ENCODE measurements around the gene HECTD4. TPM values are rescaled to one million over a fixed set of nuclear protein-coding genes. Genes with fewer than 3 reads are reported as not detected.

The HECTD4 gene
- total RNA-seq, 1 experiment from 2014 or later, result 54.5 TPM

DNA sequence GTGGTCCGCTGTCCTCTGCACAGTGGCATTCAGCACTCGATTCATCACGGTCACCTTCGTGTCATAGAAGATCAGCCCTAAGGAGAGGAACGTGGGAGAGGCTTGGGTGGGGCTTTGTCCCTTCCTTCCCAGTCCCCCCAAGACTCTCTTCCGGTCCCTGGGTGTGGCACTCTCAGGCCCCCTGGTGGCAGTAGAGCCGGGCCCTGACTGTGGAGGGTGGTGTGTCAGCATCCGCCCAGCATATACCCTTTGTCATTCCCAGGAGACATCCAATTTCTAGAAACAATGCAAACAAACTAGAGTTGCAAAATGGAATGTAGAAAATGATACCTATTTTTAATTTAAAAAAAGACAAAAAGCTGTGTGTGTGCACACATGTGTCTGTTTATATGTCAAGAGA, 211.9 kb downstream of the HECTD4 start:
- H3K9me3 Mint-ChIP-seq (ENCODE audit: unreplicated experiment), result no peaks in the 10 kb centered on the region
- no TSS peak for BruUV-seq (replicated peaks)
- ChIA-PET POLR2A (no interaction called here), CTCF (no interaction called here)
- peak overlapping the region; percentile 68 for H3K27ac Mint-ChIP-seq (ENCODE audit: unreplicated experiment)
- Histone ChIP-seq H3K4me1 (no peaks in the 10 kb centered on the region), H3K36me3 (ENCODE audit: control insufficient read depth, insufficient read depth, low read length) (0 out of 2 replicates have a peak, but pooled peaks cover 2% of the 10 kb centered on the region), H3K9me3 (no peaks in the 10 kb centered on the region), H3K27me3 (replicated peaks; ENCODE audit: control insufficient read depth, insufficient read depth, low read length) (no peaks in the 10 kb centered on the region), H3K4me3 (ENCODE audit: low read depth, low read length) (no peak overlapping the region)
- DNase-seq, result peak; percentile 26 to 54
- no peak overlapping the region for H3K4me3 Mint-ChIP-seq (ENCODE audit: unreplicated experiment)
- H3K4me1 Mint-ChIP-seq (ENCODE audit: low read depth, unreplicated experiment), result no peaks in the 10 kb centered on the region
- H3K27me3 Mint-ChIP-seq (ENCODE audit: insufficient read depth, unreplicated experiment), result no peaks in the 10 kb centered on the region
- TF ChIP-seq, protein P1, sequence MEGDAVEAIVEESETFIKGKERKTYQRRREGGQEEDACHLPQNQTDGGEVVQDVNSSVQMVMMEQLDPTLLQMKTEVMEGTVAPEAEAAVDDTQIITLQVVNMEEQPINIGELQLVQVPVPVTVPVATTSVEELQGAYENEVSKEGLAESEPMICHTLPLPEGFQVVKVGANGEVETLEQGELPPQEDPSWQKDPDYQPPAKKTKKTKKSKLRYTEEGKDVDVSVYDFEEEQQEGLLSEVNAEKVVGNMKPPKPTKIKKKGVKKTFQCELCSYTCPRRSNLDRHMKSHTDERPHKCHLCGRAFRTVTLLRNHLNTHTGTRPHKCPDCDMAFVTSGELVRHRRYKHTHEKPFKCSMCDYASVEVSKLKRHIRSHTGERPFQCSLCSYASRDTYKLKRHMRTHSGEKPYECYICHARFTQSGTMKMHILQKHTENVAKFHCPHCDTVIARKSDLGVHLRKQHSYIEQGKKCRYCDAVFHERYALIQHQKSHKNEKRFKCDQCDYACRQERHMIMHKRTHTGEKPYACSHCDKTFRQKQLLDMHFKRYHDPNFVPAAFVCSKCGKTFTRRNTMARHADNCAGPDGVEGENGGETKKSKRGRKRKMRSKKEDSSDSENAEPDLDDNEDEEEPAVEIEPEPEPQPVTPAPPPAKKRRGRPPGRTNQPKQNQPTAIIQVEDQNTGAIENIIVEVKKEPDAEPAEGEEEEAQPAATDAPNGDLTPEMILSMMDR (IDR thresholded peaks at IDR 0.05; ENCODE audit: insufficient read depth in 1 of 2, low read depth in 1 of 2, low read length in 1 of 2, severe bottlenecking in 1 of 2, unreplicated experiment in 1 of 2), result peak; percentile 41 to 63
- peaks cover 33% of the 10 kb centered on the region for H3K36me3 Mint-ChIP-seq (ENCODE audit: insufficient read depth, unreplicated experiment)
- intact Hi-C loops (cut with micrococcal nuclease; ENCODE audit: unreplicated experiment), result no loop called here

DNA sequence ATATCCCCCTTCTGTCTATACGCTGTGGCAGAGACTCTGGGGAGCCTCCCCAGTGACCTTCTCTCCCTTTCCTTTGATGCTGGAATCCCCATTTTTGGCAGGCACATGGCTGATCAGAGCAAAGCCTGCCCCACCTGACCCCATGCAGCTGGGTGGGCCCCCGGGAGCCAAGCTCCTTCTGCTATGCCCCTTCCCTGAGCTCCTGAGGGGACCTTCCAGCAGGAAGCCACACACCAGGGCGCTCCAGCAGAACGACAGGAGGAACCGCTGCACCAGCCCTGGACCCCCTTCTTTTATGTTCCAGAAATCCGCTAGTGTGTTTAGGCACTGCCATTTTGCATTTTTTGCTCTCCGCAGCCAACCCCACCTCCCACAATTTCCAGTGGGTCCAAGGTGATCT, 212.3 kb downstream of the HECTD4 start:
- no peaks in the 10 kb centered on the region for H3K27me3 ChIP-seq (replicated peaks; ENCODE audit: control insufficient read depth, insufficient read depth, low read length)
- H3K4me1 ChIP-seq, result no peaks in the 10 kb centered on the region
- intact Hi-C loops (cut with micrococcal nuclease; ENCODE audit: unreplicated experiment), result no loop called here
- Mint-ChIP-seq H3K4me1 (ENCODE audit: low read depth, unreplicated experiment) (no peaks in the 10 kb centered on the region), H3K27ac (ENCODE audit: unreplicated experiment) (peak overlapping the region; percentile 68), H3K36me3 (ENCODE audit: insufficient read depth, unreplicated experiment) (peaks cover 29% of the 10 kb centered on the region), H3K27me3 (ENCODE audit: insufficient read depth, unreplicated experiment) (no peaks in the 10 kb centered on the region), H3K4me3 (ENCODE audit: unreplicated experiment) (no peak overlapping the region), H3K9me3 (ENCODE audit: unreplicated experiment) (no peaks in the 10 kb centered on the region)
- DNase-seq, result peak in 1 of 2 experiments; percentile 8
- no TSS peak for BruUV-seq (replicated peaks)
- ChIA-PET CTCF (no interaction called here), POLR2A (no interaction called here)
- 0 out of 2 replicates have a peak, but pooled peaks cover 2% of the 10 kb centered on the region for H3K36me3 ChIP-seq (ENCODE audit: control insufficient read depth, insufficient read depth, low read length)
- no peak overlapping the region for H3K4me3 ChIP-seq (ENCODE audit: low read depth, low read length)
- TF ChIP-seq, protein P1 (IDR thresholded peaks at IDR 0.05; ENCODE audit: insufficient read depth in 1 of 2, low read depth in 1 of 2, low read length in 1 of 2, severe bottlenecking in 1 of 2, unreplicated experiment in 1 of 2), result no peak
- no peaks in the 10 kb centered on the region for H3K9me3 ChIP-seq

DNA sequence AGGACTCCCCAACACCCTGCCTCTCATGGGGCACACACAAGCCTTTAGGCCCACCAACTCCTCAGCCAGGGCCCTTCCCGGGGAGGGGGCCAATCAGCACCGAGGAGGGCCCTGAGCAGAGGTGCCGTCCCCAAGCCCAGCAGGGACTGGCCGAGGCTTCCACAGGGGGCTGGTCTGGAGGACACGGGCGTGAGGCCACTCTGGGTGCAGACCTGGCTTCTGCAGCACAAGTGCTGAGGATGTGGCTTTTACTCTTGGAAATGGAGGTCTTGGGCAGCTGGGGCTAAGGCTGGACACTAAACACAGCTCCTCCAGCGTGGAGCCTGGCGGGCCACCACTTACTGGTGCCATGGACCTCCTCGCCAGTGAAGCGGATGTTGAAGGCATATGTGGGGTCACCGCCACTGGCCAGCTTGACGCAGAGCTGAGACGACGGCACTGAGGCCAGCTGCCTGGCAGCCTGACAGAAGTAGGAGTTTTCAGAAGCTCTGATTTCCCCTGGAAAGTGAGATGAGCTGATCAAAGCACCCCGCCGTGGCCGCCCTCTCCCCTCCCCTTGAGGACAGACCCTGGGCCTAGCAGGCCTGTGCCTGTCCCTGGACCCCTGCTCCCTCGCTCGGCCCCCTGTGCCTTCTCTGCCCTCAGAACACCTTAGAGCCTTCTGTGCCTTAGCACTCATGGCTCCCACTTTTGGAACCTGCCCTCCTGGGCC, 212.9 kb downstream of the HECTD4 start:
- no peaks in the 10 kb centered on the region for H3K27me3 Mint-ChIP-seq (ENCODE audit: insufficient read depth, unreplicated experiment)
- no peak overlapping the region for H3K4me3 Mint-ChIP-seq (ENCODE audit: unreplicated experiment)
- no peaks in the 10 kb centered on the region for H3K9me3 Mint-ChIP-seq (ENCODE audit: unreplicated experiment)
- Histone ChIP-seq H3K27me3 (replicated peaks; ENCODE audit: control insufficient read depth, insufficient read depth, low read length) (no peaks in the 10 kb centered on the region), H3K4me3 (ENCODE audit: low read depth, low read length) (no peak overlapping the region), H3K4me1 (no peaks in the 10 kb centered on the region), H3K9me3 (no peaks in the 10 kb centered on the region), H3K36me3 (ENCODE audit: control insufficient read depth, insufficient read depth, low read length) (0 out of 2 replicates have a peak, but pooled peaks cover 2% of the 10 kb centered on the region)
- CTCF ChIA-PET, result no interaction called here
- intact Hi-C loops (cut with micrococcal nuclease; ENCODE audit: unreplicated experiment), result no loop called here
- H3K4me1 Mint-ChIP-seq (ENCODE audit: low read depth, unreplicated experiment), result no peaks in the 10 kb centered on the region
- H3K27ac Mint-ChIP-seq (ENCODE audit: unreplicated experiment), result peak overlapping the region; percentile 68
- peaks cover 23% of the 10 kb centered on the region for H3K36me3 Mint-ChIP-seq (ENCODE audit: insufficient read depth, unreplicated experiment)
- POLR2A ChIA-PET, result no interaction called here
- DNase-seq, result peak in 1 of 2 experiments; percentile 23
- TF ChIP-seq, protein P1 (IDR thresholded peaks at IDR 0.05; ENCODE audit: insufficient read depth in 1 of 2, low read depth in 1 of 2, low read length in 1 of 2, severe bottlenecking in 1 of 2, unreplicated experiment in 1 of 2), result no peak
- no TSS peak for BruUV-seq (replicated peaks)

Data from Caco-2 (cell line).